PFSK-1 (cell line): ENCODE measurements around the gene DNASE1L2.

Experiments
- FOXP2 ChIP-seq: optimal IDR thresholded peaks from 2 replicates; pipeline ENCODE3; 2011; ENCODE audit warnings: borderline replicate concordance, control low read depth, inconsistent platforms; ENCODE audit not compliant: insufficient read depth; ENCODE audit errors: extremely low read length, extremely low read depth
- POLR2AphosphoS5 ChIP-seq: IDR thresholded peaks from 2 replicates; pipeline ENCODE4 v1.6.1; 2012; ENCODE audit warnings: low read depth, mild to moderate bottlenecking, control low read depth, low read length, moderate library complexity
- SIN3A ChIP-seq: IDR thresholded peaks from 2 replicates; pipeline ENCODE4 v1.6.1; 2012; ENCODE audit warnings: mild to moderate bottlenecking, low read length, moderate library complexity, borderline replicate concordance; ENCODE audit not compliant: insufficient read depth
- TAF1 ChIP-seq: IDR thresholded peaks from 2 replicates; pipeline ENCODE4 v1.6.1; 2012; ENCODE audit warnings: low read length, control low read depth, borderline replicate concordance; ENCODE audit not compliant: insufficient read depth
- TF ChIP-seq, protein P1 (sequence below), 2 experiments: IDR thresholded peaks; 2 replicates each; pipeline versions ENCODE4 v1.6.1 to v1.8.0; 2011 to 2012; ENCODE audit warnings: low read depth in 2 of 2, low read length in 2 of 2, control low read depth in 1 of 2, inconsistent platforms in 1 of 2, mild to moderate bottlenecking in 1 of 2, moderate library complexity in 1 of 2; ENCODE audit not compliant: insufficient read depth in 1 of 2

DNASE1L2 gene

GRCh38 chr16:2208308-2208707 is 27.9 kb upstream of the DNASE1L2 start:
- TF ChIP-seq FOXP2, result no peak
- TF ChIP-seq TAF1, result no peak
- TF ChIP-seq, protein P1, sequence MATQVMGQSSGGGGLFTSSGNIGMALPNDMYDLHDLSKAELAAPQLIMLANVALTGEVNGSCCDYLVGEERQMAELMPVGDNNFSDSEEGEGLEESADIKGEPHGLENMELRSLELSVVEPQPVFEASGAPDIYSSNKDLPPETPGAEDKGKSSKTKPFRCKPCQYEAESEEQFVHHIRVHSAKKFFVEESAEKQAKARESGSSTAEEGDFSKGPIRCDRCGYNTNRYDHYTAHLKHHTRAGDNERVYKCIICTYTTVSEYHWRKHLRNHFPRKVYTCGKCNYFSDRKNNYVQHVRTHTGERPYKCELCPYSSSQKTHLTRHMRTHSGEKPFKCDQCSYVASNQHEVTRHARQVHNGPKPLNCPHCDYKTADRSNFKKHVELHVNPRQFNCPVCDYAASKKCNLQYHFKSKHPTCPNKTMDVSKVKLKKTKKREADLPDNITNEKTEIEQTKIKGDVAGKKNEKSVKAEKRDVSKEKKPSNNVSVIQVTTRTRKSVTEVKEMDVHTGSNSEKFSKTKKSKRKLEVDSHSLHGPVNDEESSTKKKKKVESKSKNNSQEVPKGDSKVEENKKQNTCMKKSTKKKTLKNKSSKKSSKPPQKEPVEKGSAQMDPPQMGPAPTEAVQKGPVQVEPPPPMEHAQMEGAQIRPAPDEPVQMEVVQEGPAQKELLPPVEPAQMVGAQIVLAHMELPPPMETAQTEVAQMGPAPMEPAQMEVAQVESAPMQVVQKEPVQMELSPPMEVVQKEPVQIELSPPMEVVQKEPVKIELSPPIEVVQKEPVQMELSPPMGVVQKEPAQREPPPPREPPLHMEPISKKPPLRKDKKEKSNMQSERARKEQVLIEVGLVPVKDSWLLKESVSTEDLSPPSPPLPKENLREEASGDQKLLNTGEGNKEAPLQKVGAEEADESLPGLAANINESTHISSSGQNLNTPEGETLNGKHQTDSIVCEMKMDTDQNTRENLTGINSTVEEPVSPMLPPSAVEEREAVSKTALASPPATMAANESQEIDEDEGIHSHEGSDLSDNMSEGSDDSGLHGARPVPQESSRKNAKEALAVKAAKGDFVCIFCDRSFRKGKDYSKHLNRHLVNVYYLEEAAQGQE (IDR thresholded peaks at IDR 0.05; ENCODE audit: insufficient read depth in 1 of 2, low read depth in 2 of 2, low read length in 2 of 2), result no peak
- TF ChIP-seq SIN3A, result no peak
- TF ChIP-seq POLR2AphosphoS5, result no peak

GRCh38 chr16:2208772-2209171 is 27.5 kb upstream of the DNASE1L2 start:
- TF ChIP-seq POLR2AphosphoS5 (no peak), FOXP2 (no peak), TAF1 (no peak), SIN3A (no peak)
- TF ChIP-seq, protein P1 (IDR thresholded peaks at IDR 0.05; ENCODE audit: insufficient read depth in 1 of 2, low read depth in 2 of 2, low read length in 2 of 2), result no peak

DNA sequence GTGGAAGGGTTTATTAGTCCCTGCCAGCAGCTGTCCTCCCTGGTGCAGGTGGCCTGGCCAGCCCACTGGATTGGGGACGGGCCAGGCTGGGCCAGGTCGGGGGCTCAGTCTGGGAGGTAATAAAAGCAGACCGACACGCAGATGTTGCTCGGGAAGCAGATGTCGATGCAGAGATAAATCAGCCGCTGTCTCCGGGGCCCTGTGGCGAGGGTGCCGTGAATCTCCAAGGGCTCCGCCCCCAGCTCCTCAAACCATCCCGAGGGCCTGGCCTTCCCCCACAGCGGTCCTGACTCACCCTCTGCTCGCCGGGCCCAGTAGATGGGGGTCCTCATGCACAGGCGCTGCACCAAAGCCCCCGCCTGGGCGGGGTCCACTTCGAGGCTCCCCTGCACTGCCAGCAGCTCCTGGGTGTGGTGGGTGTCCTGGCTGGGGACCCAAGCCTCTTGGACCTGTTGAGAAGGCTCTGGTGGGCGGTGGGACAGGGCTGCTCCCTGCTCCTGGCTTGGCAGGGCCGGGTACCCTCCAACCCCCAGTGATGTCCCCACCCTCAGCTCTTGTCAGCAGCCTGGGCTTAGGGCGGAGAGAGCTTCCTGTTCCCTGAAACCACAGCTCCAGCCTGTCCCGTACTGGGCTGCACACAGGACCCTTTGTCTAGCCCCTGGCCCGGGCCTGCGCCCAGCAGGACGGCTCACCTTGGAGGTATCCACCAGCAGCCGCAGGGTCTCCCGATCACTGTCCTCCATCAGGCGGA is 26.8 kb upstream of the DNASE1L2 start:
- TF ChIP-seq, protein P1 (IDR thresholded peaks at IDR 0.05; ENCODE audit: insufficient read depth in 1 of 2, low read depth in 2 of 2, low read length in 2 of 2), result no peak
- TF ChIP-seq POLR2AphosphoS5, result no peak
- TF ChIP-seq FOXP2, result no peak
- TF ChIP-seq SIN3A, result no peak
- TF ChIP-seq TAF1, result no peak

GRCh38 chr16:2210009-2210332 is 26.3 kb upstream of the DNASE1L2 start:
- TF ChIP-seq SIN3A (no peak), TAF1 (no peak)
- TF ChIP-seq, protein P1 (IDR thresholded peaks at IDR 0.05; ENCODE audit: insufficient read depth in 1 of 2, low read depth in 2 of 2, low read length in 2 of 2), result no peak
